Endometrial microvascular endothelial cells (primary cell): ENCODE data around the gene SF3B4. TPM values are rescaled to one million over a fixed set of nuclear protein-coding genes. Genes with fewer than 3 reads are reported as not detected.
"Not testable (repeated sequence)": the region's sequence is repeated elsewhere in the genome, so short reads cannot be mapped to it uniquely, and the experiment has no call there.

ENCODE experiments used
- in situ Hi-C: cut with HindIII; loops from 2 replicates; pipeline ENCODE4 v1.10.0; 2017; ENCODE audit warnings: low sequenced_read_pairs, low pct_unique_long_range_greater_than_20kb; ENCODE audit errors: inconsistent ontology term
- total RNA-seq: library from RNA; depleted of rRNA; stranded (reverse); fragments of >200 nt; gene quantifications from one replicate; pipeline ENCODE4 v1.2.3, GENCODE V29; 2015; ENCODE audit errors: inconsistent ontology term

SF3B4 gene, protein sequence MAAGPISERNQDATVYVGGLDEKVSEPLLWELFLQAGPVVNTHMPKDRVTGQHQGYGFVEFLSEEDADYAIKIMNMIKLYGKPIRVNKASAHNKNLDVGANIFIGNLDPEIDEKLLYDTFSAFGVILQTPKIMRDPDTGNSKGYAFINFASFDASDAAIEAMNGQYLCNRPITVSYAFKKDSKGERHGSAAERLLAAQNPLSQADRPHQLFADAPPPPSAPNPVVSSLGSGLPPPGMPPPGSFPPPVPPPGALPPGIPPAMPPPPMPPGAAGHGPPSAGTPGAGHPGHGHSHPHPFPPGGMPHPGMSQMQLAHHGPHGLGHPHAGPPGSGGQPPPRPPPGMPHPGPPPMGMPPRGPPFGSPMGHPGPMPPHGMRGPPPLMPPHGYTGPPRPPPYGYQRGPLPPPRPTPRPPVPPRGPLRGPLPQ
- 30.8 TPM for total RNA-seq

DNA sequence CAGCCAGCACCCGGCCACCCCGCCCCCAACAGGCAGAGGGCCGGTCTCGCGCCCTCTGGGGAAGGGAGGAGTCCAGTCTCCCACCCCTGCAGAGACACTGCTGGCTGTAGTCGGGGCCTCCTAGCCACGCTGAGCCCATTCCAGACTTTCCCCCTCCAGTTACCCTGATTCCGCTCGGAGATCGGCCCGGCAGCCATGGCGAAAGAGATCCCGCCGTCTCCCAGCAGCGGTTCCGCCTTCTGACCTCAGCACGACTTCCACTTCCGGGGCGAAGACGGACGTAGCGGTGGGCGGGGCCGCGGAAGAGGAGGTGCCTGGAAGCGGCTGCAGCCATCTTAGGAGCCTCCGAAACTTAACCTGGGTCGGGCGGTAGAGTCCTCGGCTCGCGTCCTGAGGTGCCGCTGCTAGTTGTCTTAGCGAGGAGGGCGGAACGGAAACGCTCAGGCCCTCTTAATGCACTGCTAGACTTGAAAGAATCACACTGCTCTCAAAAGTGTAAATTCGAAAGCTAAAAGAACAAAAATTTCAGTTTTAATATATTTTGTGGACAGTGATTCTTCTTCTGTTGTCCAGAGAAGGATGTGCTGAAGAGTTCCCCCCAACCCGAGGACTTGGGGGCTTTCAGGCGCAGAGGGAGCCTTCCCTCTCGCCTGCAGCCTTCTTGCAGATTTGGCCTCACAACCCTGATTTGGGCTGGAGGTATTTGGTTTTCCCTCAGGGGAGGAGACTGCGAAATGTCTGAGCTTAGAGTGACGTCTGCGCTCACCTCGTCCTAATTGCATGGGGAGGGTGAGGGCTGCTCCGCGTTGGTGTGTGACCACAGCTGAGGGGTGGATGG, at the start of gene SF3B4:
Gene SF3B4 (minus strand): TSS at position 241 of the 838 bp plus-strand sequence. CDS start 44 bp downstream, at position 197.
- in situ Hi-C loops, result no loop called here

GRCh38 chr1:149977345-149977744, 49.7 kb upstream of the SF3B4 start:
- in situ Hi-C loops, result no loop called here

- in situ Hi-C loops, result no loop called here
Observed at GRCh38 chr1:149972547-149972946, 44.9 kb upstream of the SF3B4 start.

GRCh38 chr1:149967646-149968045, 40.0 kb upstream of the SF3B4 start:
- in situ Hi-C loops, result no loop called here

DNA sequence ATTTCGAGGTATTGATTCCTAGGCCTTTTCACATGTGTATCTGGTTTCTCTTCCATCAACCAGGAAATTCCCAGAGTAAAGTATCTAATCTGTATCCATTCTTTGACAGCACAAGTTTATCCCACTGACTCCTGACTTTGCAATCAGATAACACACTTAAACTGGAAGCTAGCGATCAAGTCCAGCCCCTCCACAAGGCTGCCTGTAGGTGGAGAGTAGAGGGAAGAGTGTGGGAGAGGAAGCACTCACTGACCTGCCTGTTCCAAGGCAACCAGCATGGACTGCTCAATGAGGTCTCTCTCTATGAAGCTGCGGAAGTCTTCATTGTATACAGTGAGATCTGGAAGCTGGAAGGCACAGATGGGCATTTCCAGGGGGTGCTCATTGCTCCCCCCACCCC, 39.4 kb upstream of the SF3B4 start:
- in situ Hi-C loops, result no loop called here

DNA sequence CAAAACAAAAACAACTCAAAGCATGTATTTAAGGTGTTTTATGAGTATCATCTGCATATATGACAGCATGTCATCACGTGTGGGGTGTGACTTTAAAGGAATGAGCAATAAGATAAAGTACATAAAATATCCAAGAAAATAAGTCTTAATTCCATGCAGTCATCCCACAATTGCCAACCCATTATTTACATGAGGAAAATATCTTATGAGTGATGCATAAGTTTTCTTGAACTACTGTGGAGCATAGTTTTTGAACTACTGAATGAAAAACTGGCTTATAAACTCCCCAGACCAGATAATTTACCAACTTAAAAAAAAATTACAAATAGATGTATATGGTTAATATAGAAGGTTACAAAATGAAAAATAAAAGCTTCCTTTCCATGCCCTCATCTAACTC, 38.8 kb upstream of the SF3B4 start:
- in situ Hi-C loops, result no loop called here

- in situ Hi-C loops, result no loop called here
Observed at GRCh38 chr1:149965440-149965839, 37.8 kb upstream of the SF3B4 start.

DNA sequence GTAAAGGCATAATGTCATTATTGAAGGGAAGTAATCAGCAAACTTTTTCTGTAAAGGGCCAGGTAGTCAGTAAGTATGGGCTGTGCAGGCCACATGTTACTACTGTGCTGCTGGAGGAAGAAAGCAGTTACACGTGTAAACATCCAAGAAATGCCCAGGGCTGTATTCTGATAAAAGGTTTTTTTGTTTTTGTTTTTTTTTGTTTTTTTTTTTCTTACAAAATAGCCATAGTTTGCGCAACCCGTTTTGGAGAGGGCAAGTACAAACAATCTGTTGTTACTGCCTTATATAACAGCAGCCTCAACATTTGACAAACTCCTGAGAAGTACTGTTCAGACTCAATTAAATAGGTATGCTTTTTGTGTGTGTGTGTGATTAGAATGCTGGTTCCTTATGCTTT, 35.8 kb upstream of the SF3B4 start:
- in situ Hi-C loops, result no loop called here

DNA sequence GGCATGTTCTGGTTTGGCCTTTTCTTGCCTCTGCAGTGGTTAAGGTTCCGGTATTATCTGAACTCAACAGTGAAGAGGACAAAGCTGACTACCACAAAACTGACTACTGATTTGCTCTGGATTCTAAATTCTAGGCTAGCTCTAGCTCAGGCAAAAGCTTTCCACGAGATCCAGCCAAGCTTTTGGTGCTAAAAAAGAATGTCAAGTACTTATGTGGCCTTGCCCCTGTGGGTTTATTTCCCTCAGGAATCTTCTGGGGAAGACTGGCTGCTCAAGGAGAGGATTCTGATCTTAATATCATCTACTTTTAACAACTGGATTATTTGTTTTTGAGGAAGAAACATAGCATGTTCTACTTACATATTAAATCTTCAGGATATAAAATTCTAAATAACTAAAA, 35.1 kb upstream of the SF3B4 start:
- in situ Hi-C loops, result no loop called here

- in situ Hi-C loops, result no loop called here
Observed at GRCh38 chr1:149962039-149962647, 34.5 kb upstream of the SF3B4 start.

GRCh38 chr1:149957548-149957947, 29.9 kb upstream of the SF3B4 start:
- in situ Hi-C loops, result not testable (repeated sequence)

DNA sequence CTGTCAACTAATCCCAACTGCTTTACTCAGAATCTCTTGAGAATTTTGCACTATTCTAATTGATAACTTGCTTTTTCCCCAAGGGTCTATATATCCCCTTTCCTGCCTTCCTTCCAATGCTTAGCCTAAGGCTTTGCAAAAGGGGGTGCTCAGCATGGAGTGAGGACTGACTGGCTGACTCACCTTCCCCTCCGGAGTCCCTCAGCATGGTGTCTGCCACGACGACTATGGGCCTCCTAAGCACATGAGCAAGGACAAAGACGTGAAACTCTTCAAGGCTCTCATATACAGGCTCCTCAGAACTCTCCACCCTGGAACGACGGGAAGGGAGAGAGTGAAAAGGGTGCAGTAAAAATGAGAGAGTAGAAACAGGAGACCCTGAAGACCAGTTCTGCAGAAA, 22.3 kb upstream of the SF3B4 start:
- in situ Hi-C loops, result no loop called here

- in situ Hi-C loops, result no loop called here
Observed at GRCh38 chr1:149945206-149945605, 17.6 kb upstream of the SF3B4 start.

GRCh38 chr1:149942885-149943284, 15.3 kb upstream of the SF3B4 start:
- in situ Hi-C loops, result no loop called here

- in situ Hi-C loops, result no loop called here
Observed at GRCh38 chr1:149942207-149942606, 14.6 kb upstream of the SF3B4 start.

- in situ Hi-C loops, result no loop called here
Observed at GRCh38 chr1:149940427-149940826, 12.8 kb upstream of the SF3B4 start.

DNA sequence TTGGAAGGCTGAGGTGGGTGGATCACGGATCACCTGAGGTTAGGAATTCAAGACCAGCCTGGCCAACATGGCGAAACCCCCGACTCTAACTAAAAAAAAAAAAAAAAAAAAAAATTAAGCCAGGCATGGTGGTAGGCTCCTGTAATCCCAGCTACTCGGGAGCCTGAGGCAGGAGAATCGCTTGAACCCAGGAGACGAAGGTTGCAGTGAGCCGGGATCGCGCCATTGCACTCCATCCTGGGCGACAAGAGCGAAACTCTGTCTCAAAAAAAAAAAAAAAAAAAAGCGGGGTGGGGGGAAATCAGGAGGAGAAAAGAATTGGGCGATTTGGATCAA, 11.0 kb upstream of the SF3B4 start:
- in situ Hi-C loops, result not testable (repeated sequence)

- in situ Hi-C loops, result no loop called here
Observed at GRCh38 chr1:149937759-149938158, 10.2 kb upstream of the SF3B4 start.

- in situ Hi-C loops, result no loop called here
Observed at GRCh38 chr1:149936992-149937705, 9.5 kb upstream of the SF3B4 start.
